Measurements from ENCODE around the gene MPPED2. TPM values are rescaled to one million over a fixed set of nuclear protein-coding genes. Genes with fewer than 3 reads are reported as not detected.

MPPED2 gene
- total and polyA plus RNA-seq, 2 of the 13 experiments (the other 11 are each of a cell fraction or from before 2014, with no cell fraction given) = not detected

- TF ChIP-seq THRA (CRISPR knock-in tag; IDR thresholded peaks at IDR 0.05; ENCODE audit: borderline replicate concordance) (no peak), PREB (CRISPR knock-in tag; IDR thresholded peaks at IDR 0.05) (no peak), ZBTB2 (CRISPR knock-in tag; IDR thresholded peaks at IDR 0.05; ENCODE audit: low read depth) (no peak), ZNF432 (CRISPR knock-in tag; IDR thresholded peaks at IDR 0.05; ENCODE audit: borderline replicate concordance) (no peak), ZNF275 (CRISPR knock-in tag; IDR thresholded peaks at IDR 0.05; ENCODE audit: borderline replicate concordance) (no peak), SP4 (CRISPR knock-in tag; IDR thresholded peaks at IDR 0.05) (no peak), ZNF281 (CRISPR knock-in tag; IDR thresholded peaks at IDR 0.05; ENCODE audit: borderline replicate concordance) (no peak), MTA3 (CRISPR knock-in tag; IDR thresholded peaks at IDR 0.05) (no peak), NFATC3 (CRISPR knock-in tag; IDR thresholded peaks at IDR 0.05) (no peak), KLF6 (CRISPR knock-in tag; IDR thresholded peaks at IDR 0.05) (no peak), CREB1 (IDR thresholded peaks at IDR 0.05) (no peak), CREB1 (CRISPR knock-in tag; IDR thresholded peaks at IDR 0.05) (peak; percentile 56; the same call in 1 of the 2 replicates), ZNF670 (CRISPR knock-in tag; IDR thresholded peaks at IDR 0.05; ENCODE audit: borderline replicate concordance) (no peak; the same call in 1 of the 2 replicates), ZNF879 (CRISPR knock-in tag; IDR thresholded peaks at IDR 0.05) (no peak), ZNF564 (CRISPR knock-in tag; IDR thresholded peaks at IDR 0.05) (no peak), ZNF746 (CRISPR knock-in tag; IDR thresholded peaks at IDR 0.05) (no peak), ZNF678 (CRISPR knock-in tag; IDR thresholded peaks at IDR 0.05) (no peak), NFRKB (IDR thresholded peaks at IDR 0.05) (no peak)
These were observed 97.7 kb downstream of the MPPED2 start (continued) for GRCh38 chr11:30488304-30488998.
